ENCODE results near the gene ARHGEF18. TPM values are rescaled to one million over a fixed set of nuclear protein-coding genes. Genes with fewer than 3 reads are reported as not detected.

ARHGEF18 gene
- total RNA-seq, 3 donors from 2014 or later: 16.8 to 23.3 (median 22.9) TPM

GRCh38 chr19:7311911-7312310 lies 36.8 kb upstream of the ARHGEF18 start:
- TF ChIP-seq POLR2A (IDR thresholded peaks at IDR 0.05): no peak
- TF ChIP-seq POLR2AphosphoS5 (IDR thresholded peaks at IDR 0.05): no peak
- no peak for TF ChIP-seq CTCF (IDR thresholded peaks at IDR 0.05)
- Histone ChIP-seq H3K27me3 (no peaks in the 10 kb centered on the region), H3K9me3 (peaks cover 0 to 5% of the 10 kb centered on the region in 2 donors), H3K27ac (no peak overlapping the region), H3K36me3 (no peaks in the 10 kb centered on the region), H3K4me1 (no peaks in the 10 kb centered on the region), H3K4me3 (no peak overlapping the region)
- intact Hi-C loops (cut with DNase I; ENCODE audit: low total_unique reads): no loop called here
- no peak for DNase-seq (ENCODE audit: low spot score in 2 of 2)

GRCh38 chr19:7312816-7313215 lies 35.9 kb upstream of the ARHGEF18 start:
- Histone ChIP-seq H3K9me3 (peaks cover 0 to 5% of the 10 kb centered on the region in 2 donors), H3K4me1 (no peaks in the 10 kb centered on the region), H3K27me3 (no peaks in the 10 kb centered on the region), H3K27ac (no peak overlapping the region), H3K36me3 (no peaks in the 10 kb centered on the region), H3K4me3 (no peak overlapping the region)
- DNase-seq (ENCODE audit: low spot score in 2 of 2): no peak
- TF ChIP-seq POLR2A (IDR thresholded peaks at IDR 0.05) (no peak), POLR2AphosphoS5 (IDR thresholded peaks at IDR 0.05) (no peak), CTCF (IDR thresholded peaks at IDR 0.05) (no peak)
- intact Hi-C loops (cut with DNase I; ENCODE audit: low total_unique reads): no loop called here

- no peaks in the 10 kb centered on the region for H3K36me3 ChIP-seq
- no peak for DNase-seq (ENCODE audit: low spot score in 2 of 2)
- H3K4me3 ChIP-seq: no peak overlapping the region
- intact Hi-C loops (cut with DNase I; ENCODE audit: low total_unique reads): no loop called here
- H3K9me3 ChIP-seq: peaks cover 0 to 5% of the 10 kb centered on the region in 2 donors
- H3K27me3 ChIP-seq: no peaks in the 10 kb centered on the region
- no peak for TF ChIP-seq CTCF (IDR thresholded peaks at IDR 0.05)
- TF ChIP-seq POLR2A (IDR thresholded peaks at IDR 0.05): no peak
- TF ChIP-seq POLR2AphosphoS5 (IDR thresholded peaks at IDR 0.05): no peak
- no peak overlapping the region for H3K27ac ChIP-seq
- no peaks in the 10 kb centered on the region for H3K4me1 ChIP-seq
Measured at GRCh38 chr19:7318176-7318575, 30.6 kb upstream of the ARHGEF18 start.

GRCh38 chr19:7326105-7326877 lies 22.4 kb upstream of the ARHGEF18 start:
- no peak overlapping the region for H3K4me3 ChIP-seq
- intact Hi-C loops (cut with DNase I; ENCODE audit: low total_unique reads): no loop called here
- no peak overlapping the region for H3K27ac ChIP-seq
- no peaks in the 10 kb centered on the region for H3K36me3 ChIP-seq
- H3K4me1 ChIP-seq: no peaks in the 10 kb centered on the region
- no peaks in the 10 kb centered on the region for H3K27me3 ChIP-seq
- TF ChIP-seq POLR2AphosphoS5 (IDR thresholded peaks at IDR 0.05) (no peak), CTCF (IDR thresholded peaks at IDR 0.05) (no peak), POLR2A (IDR thresholded peaks at IDR 0.05) (no peak)
- no peaks in the 10 kb centered on the region for H3K9me3 ChIP-seq
- DNase-seq (ENCODE audit: low spot score in 2 of 2): no peak

- no peaks in the 10 kb centered on the region for H3K4me1 ChIP-seq
- intact Hi-C loops (cut with DNase I; ENCODE audit: low total_unique reads): no loop called here
- H3K4me3 ChIP-seq: no peak overlapping the region
- H3K9me3 ChIP-seq: no peaks in the 10 kb centered on the region
- TF ChIP-seq POLR2AphosphoS5 (IDR thresholded peaks at IDR 0.05): no peak
- no peak for TF ChIP-seq POLR2A (IDR thresholded peaks at IDR 0.05)
- TF ChIP-seq CTCF (IDR thresholded peaks at IDR 0.05): no peak
- H3K36me3 ChIP-seq: no peaks in the 10 kb centered on the region
- no peak for DNase-seq (ENCODE audit: low spot score in 2 of 2)
- no peaks in the 10 kb centered on the region for H3K27me3 ChIP-seq
- no peak overlapping the region for H3K27ac ChIP-seq
Measured at GRCh38 chr19:7327802-7328201, 20.9 kb upstream of the ARHGEF18 start.

Data from breast epithelium (tissue), 4 donors.